GM20000 (cell line): Measurements from ENCODE around the gene SMIM44.

ENCODE experiments used
- DNase-seq: peaks from one replicate; pipeline ENCODE4 v3.0.0; 2012; ENCODE audit warnings: low spot score
- TF ChIP-seq, protein P1 (sequence below): IDR thresholded peaks from 2 replicates; pipeline ENCODE4 v1.5.1; 2012; ENCODE audit warnings: mild to moderate bottlenecking, control low read depth; ENCODE audit errors: extremely low read depth, missing control alignments

The SMIM44 gene

GRCh38 chr19:3433805-3434540 lies 49.3 kb downstream of the SMIM44 start:
- TF ChIP-seq, protein P1, sequence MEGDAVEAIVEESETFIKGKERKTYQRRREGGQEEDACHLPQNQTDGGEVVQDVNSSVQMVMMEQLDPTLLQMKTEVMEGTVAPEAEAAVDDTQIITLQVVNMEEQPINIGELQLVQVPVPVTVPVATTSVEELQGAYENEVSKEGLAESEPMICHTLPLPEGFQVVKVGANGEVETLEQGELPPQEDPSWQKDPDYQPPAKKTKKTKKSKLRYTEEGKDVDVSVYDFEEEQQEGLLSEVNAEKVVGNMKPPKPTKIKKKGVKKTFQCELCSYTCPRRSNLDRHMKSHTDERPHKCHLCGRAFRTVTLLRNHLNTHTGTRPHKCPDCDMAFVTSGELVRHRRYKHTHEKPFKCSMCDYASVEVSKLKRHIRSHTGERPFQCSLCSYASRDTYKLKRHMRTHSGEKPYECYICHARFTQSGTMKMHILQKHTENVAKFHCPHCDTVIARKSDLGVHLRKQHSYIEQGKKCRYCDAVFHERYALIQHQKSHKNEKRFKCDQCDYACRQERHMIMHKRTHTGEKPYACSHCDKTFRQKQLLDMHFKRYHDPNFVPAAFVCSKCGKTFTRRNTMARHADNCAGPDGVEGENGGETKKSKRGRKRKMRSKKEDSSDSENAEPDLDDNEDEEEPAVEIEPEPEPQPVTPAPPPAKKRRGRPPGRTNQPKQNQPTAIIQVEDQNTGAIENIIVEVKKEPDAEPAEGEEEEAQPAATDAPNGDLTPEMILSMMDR = no peak
- no peak for DNase-seq

DNA sequence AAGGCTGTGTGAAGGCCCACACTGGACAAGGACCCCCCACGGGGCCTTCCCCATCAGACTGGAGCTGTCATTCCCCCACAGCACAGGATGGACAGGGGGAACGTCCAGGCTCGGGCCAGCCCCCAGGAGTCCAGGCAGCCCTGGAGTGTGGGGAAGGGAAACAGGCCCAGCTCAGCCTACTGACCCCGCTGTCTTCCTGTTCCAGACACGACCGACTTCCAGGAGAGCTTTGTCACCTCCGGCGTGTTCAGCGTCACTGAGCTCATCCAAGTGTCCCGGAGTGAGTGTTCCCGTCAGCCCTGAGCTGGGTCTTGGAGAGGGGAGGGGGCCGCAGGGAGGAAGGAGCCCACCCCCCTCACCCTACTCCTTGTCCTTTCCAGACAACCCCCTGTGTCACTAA lies 49.9 kb downstream of the SMIM44 start:
- no peak for DNase-seq
- TF ChIP-seq, protein P1 = no peak
